NCI-H1694 (cell line): Measurements from ENCODE around the gene SSC5D.
"Not testable (repeated sequence)": the region's sequence is repeated elsewhere in the genome, so short reads cannot be mapped to it uniquely, and the experiment has no call there.

Experiments
- DNase-seq: peaks from one replicate; lab custom pipeline; 2025; lab: John Stamatoyannopoulos, UW

The SSC5D gene

DNA sequence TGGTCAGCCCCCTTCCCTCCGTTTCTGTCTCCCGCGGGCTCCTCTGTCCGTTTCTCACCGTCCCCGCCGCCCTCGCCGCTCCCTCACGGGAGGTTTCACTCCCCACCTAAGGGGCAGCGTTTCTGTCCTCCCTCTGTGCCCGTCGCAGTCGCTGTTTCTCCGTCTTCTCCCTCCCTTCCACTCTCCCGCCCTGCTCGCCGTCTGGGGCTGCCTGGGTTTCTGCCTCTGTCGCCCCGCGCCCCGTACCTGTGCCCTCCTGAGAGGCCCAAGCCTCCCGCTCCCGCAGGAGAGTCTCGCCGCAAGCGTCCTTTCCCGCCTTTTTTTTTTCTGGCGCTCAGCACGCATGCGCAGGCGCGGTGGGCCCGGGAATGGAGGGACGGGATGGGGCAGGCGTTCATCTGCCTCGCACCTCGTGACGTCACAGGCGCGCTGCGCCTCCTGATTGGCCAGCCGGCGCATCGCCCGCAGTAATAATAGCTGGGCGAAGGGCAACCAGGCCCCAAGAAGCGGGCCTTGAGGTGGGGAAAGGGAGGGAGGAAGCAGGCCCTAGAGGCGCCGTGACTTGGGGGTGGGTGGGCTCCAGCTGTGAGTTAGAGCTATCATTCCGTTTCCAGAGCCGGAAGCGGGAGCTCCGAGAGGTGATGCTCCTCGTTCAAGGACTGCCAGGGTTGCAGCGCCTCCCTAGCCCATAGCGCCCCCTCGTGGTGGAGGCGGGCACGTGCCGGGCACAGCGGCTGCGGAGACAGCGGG lies 15.4 kb downstream of the SSC5D start:
- DNase-seq = peak; percentile 87

GRCh38 chr19:55504252-55504603 lies 16.0 kb downstream of the SSC5D start:
- no peak for DNase-seq

DNA sequence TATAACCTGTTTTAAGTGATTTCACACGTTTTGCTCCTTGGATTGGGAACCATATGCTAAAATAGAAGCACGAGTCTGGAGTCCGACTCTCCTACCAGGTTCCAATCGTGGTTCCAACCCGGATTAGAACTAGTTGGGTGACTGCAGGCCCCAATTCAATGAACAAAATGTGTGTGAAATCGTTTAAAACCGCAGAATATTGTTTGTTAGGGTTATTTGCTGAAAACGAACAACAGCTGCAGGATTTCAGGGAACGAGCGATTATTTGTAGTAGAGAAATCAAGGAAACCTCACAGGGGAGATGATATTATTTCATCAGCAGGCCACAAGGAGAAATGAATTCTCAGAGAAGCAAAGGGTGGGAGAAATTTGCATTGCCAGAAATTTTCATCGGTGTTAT lies 16.7 kb downstream of the SSC5D start:
- DNase-seq = no peak

DNA sequence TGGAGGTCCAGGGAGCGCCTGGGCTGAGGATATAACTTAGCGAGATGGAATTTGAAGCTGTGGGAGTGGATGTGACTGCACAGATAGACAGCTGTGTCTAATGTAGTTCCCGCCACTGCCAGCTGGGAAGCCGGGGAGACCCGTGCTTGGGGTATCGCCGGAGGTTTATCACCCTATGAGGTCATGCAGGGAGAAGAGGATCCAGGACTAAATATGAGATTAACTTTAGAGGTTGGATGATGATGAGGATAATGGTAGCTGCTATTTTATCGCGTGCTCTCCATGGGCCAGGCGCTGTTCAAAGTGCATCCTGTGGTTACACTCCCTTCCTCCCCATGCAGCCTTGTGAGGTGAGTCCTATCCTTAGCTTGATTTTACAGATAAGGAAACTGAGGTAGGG lies 19.9 kb downstream of the SSC5D start:
- no peak for DNase-seq

DNA sequence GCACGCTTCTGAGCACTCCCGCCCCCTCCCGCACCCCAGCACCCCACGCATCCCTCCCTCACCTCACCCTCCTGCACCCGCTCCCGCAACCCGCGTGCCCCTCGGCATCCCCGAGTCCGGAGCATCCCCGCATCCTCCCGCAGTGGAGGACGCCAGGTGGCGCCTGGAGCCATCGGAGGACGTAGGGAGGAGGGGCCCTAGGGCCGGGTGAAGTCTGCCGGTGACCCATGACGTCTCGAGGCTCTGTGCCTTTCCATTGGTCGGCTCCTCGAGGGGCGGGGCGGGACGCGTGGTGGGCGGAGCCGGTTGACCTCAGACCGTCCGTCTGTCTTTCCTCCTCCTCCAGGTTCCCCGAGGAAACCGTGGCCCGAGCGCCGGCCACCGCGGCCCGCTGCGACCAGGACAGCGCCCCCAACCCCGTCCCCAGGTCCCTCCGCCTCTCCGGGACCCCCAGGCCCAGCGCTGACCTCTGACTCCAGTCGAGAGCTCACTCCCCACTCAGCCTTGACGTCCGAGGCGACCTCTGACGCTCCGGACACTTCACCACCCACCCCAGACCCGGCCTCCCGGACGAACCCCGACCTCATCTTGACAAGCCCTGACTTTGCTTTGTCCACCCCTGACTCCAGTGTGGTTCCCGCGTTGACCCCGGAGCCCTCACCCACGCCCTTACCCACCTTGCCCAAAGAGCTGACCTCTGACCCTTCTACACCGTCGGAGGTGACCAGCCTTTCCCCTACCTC lies 28.8 kb downstream of the SSC5D start:
- peak; percentile 88 for DNase-seq

DNA sequence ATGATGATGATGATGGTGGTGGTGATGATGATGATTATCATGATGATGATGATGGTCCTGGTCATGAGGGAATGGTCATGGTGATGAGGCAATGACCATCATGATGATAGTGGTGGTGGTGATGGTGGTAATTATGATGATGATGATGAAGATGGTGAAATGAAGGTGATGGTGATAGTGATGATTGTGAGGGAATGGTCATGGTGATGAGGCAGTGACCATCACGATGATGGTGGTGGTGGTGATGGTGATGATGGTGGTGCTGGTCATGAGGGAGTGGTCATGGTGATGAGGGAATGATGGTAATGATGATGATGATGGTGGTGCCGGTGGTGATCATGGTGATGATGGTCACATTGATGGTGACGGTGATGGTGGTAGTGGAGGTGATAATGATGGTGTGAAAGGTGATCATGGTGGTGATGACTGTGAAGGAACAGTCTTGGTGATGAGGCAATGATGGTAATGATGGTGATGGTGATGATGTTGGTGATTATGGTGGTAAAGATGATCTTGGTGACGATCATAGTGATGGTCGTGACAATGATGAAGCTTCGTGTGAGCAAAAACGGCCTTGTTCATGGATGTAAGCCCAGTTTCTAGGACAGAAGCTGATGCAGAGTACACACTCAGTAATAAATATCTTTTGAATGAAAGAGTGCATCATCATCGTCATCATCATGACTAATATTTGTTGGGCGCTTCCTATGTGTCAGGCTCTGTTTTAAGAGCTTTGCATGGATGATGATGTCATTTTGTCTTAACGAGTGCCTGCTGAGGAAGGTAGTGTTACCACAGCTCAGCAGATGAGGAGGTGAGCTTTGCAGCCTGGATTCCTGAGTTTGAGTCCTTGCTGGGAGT lies 31.4 kb downstream of the SSC5D start:
- no peak for DNase-seq

GRCh38 chr19:55520691-55521292 lies 32.6 kb downstream of the SSC5D start:
- DNase-seq = no peak

GRCh38 chr19:55525289-55526101 lies 37.3 kb downstream of the SSC5D start:
- DNase-seq = no peak

GRCh38 chr19:55526216-55527196 lies 38.3 kb downstream of the SSC5D start:
- peak; percentile 76 for DNase-seq

- DNase-seq = no peak
Observed at GRCh38 chr19:55527197-55528029, 39.2 kb downstream of the SSC5D start.

GRCh38 chr19:55528030-55528803 lies 40.0 kb downstream of the SSC5D start:
- DNase-seq = peak; percentile 85

- no peak for DNase-seq
Observed at GRCh38 chr19:55529636-55530234, 41.5 kb downstream of the SSC5D start.

- DNase-seq = no peak
Observed at GRCh38 chr19:55530996-55531395, 42.8 kb downstream of the SSC5D start.

GRCh38 chr19:55534280-55534679 lies 46.0 kb downstream of the SSC5D start:
- not testable (repeated sequence) for DNase-seq

GRCh38 chr19:55535173-55535964 lies 47.1 kb downstream of the SSC5D start:
- no peak for DNase-seq

- no peak for DNase-seq
Observed at GRCh38 chr19:55535965-55536350, 47.7 kb downstream of the SSC5D start.

GRCh38 chr19:55536366-55536765 lies 48.1 kb downstream of the SSC5D start:
- no peak for DNase-seq
